WTC11 (cell line): ENCODE data around the gene XDH. TPM values are rescaled to one million over a fixed set of nuclear protein-coding genes. Genes with fewer than 3 reads are reported as not detected.

Experiments used
- ATAC-seq: fragments of 200-7000 bp; cut with Tn5 transposase; 2 replicates; pipeline ENCODE4 v1.10.0; 2021; ENCODE audit warnings: mild to moderate bottlenecking, moderate library complexity
- CTCF ChIA-PET: fragments of 300-600 bp; sonication (Branson Sonifier 250); formaldehyde crosslinking; loops from one replicate; lab custom pipeline; 2021; ENCODE audit warnings: antibody characterized with exemption; lab: Charles Lee
- POLR2A ChIA-PET: fragments of 350-600 bp; sonication (Branson Sonifier 250); formaldehyde crosslinking; loops from one replicate; lab custom pipeline; 2021; ENCODE audit warnings: antibody characterized with exemption; lab: Charles Lee
- DNase-seq: peaks from one replicate; pipeline ENCODE4 v3.0.0; 2021; ENCODE audit warnings: low spot score
- H3K27ac Mint-ChIP-seq: 2 replicates; pipeline ENCODE4 v1.8.0; 2021; ENCODE audit warnings: mixed read lengths
- H3K27me3 Mint-ChIP-seq: 2 replicates; pipeline ENCODE4 v1.8.0; 2021; ENCODE audit warnings: low read depth, mild to moderate bottlenecking, moderate library complexity, mixed read lengths
- H3K36me3 Mint-ChIP-seq: 2 replicates; pipeline ENCODE4 v1.8.0; 2021; ENCODE audit warnings: mixed read lengths
- H3K4me1 Mint-ChIP-seq: 2 replicates; pipeline ENCODE4 v1.8.0; 2022; ENCODE audit warnings: mixed read lengths
- H3K4me3 Mint-ChIP-seq: 2 replicates; pipeline ENCODE4 v1.8.0; 2021; ENCODE audit warnings: mild to moderate bottlenecking, moderate library complexity, mixed read lengths
- H3K9me3 Mint-ChIP-seq: 2 replicates; pipeline ENCODE4 v1.8.0; 2021; ENCODE audit warnings: mixed read lengths
- AFF4 ChIP-seq: sonication (generic); formaldehyde crosslinking; IDR thresholded peaks from 2 replicates; pipeline ENCODE4 v1.8.1; 2023; ENCODE audit warnings: mild to moderate bottlenecking, missing genetic modification reagents, borderline replicate concordance
- CDX4 ChIP-seq: fragments of 250-450 bp; sonication (Bioruptor Pico); IDR thresholded peaks from 2 replicates; pipeline ENCODE4 v1.9.0; 2021; ENCODE audit warnings: moderate library complexity, mild to moderate bottlenecking, inconsistent platforms, borderline replicate concordance
- ETV6 ChIP-seq: sonication (generic); formaldehyde crosslinking; IDR thresholded peaks from 2 replicates; pipeline ENCODE4 v1.8.1; 2022; ENCODE audit warnings: mild to moderate bottlenecking, missing genetic modification reagents
- HMGA2 ChIP-seq: fragments of 250-450 bp; sonication (Bioruptor Pico); IDR thresholded peaks from 2 replicates; pipeline ENCODE4 v1.4.0; 2021; ENCODE audit warnings: mild to moderate bottlenecking, moderate library complexity
- NFYB ChIP-seq: sonication (generic); formaldehyde crosslinking; conservative IDR thresholded peaks from 2 replicates; pipeline ENCODE4 v1.8.0; 2022; ENCODE audit warnings: low read depth, missing genetic modification reagents
- NR3C1 ChIP-seq: sonication (generic); formaldehyde crosslinking; conservative IDR thresholded peaks from 2 replicates; pipeline ENCODE4 v1.8.1; 2023; ENCODE audit warnings: low read depth, mild to moderate bottlenecking, missing genetic modification reagents
- PRRX2 ChIP-seq: fragments of 250-450 bp; sonication (Bioruptor Pico); IDR thresholded peaks from 2 replicates; pipeline ENCODE4 v1.8.0; 2021; ENCODE audit warnings: mild to moderate bottlenecking
- SOX15 ChIP-seq: fragments of 250-450 bp; sonication (Bioruptor Pico); IDR thresholded peaks from 2 replicates; pipeline ENCODE4 v1.9.0; 2021; ENCODE audit warnings: mild to moderate bottlenecking
- SP1 ChIP-seq: sonication (generic); formaldehyde crosslinking; conservative IDR thresholded peaks from 2 replicates; pipeline ENCODE4 v1.8.1; 2022; ENCODE audit warnings: missing genetic modification reagents
- ZNF281 ChIP-seq: sonication (generic); formaldehyde crosslinking; IDR thresholded peaks from 2 replicates; pipeline ENCODE4 v1.8.0; 2023; ENCODE audit warnings: mild to moderate bottlenecking, missing genetic modification reagents
- ZNF396 ChIP-seq: fragments of 250-450 bp; sonication (Bioruptor Pico); IDR thresholded peaks from 2 replicates; pipeline ENCODE4 v1.8.0; 2021; ENCODE audit warnings: mild to moderate bottlenecking, moderate library complexity, borderline replicate concordance
- ZNF425 ChIP-seq: fragments of 250-450 bp; sonication (Bioruptor Pico); conservative IDR thresholded peaks from 2 replicates; pipeline ENCODE4 v1.9.0; 2021; ENCODE audit warnings: mild to moderate bottlenecking
- ZNF512 ChIP-seq: sonication (generic); formaldehyde crosslinking; IDR thresholded peaks from 2 replicates; pipeline ENCODE4 v1.8.1; 2022; ENCODE audit warnings: missing genetic modification reagents, borderline replicate concordance
- total RNA-seq: library from RNA; stranded (reverse); gene quantifications from 3 replicates; pipeline ENCODE4 v1.2.3, GENCODE V29; 2021
- TF ChIP-seq, protein P1 (sequence below): fragments of 250-450 bp; sonication (Bioruptor Pico); IDR thresholded peaks from 2 replicates; pipeline ENCODE4 v1.8.0; 2021; ENCODE audit warnings: mild to moderate bottlenecking
- TF ChIP-seq, protein P2 (sequence below): fragments of 250-450 bp; sonication (Bioruptor Pico); IDR thresholded peaks from 2 replicates; pipeline ENCODE4 v2.1.2; 2022; ENCODE audit warnings: mild to moderate bottlenecking, moderate library complexity
- TF ChIP-seq, protein P3 (sequence below): sonication (generic); formaldehyde crosslinking; IDR thresholded peaks from 2 replicates; pipeline ENCODE4 v1.8.0; 2022; ENCODE audit warnings: mild to moderate bottlenecking, missing genetic modification reagents

The XDH gene
- total RNA-seq, 1 experiment from 2014 or later: 3.0 TPM

DNA sequence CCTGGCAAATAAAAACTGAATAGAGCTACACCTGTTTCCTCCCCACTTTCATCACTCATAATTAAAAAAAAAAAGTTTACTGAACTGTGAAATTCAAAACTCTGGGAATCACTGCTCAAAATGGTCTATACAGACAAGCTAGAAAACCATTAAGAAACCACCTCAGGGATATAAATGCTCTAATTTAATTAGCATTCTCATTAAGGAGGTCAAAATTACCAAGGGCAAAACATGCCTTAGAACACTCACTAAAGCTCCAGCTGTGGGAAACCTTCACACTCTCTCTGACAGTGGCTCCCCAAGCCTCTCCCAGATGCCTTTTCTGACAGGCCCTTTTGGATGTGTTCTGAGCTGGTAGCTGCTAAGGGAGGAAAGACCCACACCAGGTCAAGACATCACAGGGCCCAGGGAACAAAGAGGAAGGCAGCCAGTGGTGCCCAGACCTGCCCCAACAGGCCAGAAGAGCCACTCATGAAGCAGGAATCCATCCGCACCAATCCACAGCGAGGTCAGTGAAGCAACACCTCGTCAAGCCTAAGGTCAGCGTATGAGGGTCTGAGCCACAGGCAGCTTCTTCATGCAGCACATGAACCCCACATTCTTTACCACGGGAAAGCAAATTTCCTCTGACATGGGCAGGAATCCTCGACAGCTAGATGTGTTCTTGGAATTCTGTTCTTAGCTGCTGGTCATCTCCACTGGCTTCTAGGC, 35.6 kb downstream of the XDH start (continued):
- TF ChIP-seq ZNF281 (CRISPR knock-in tag): no peak
- TF ChIP-seq, protein P1, sequence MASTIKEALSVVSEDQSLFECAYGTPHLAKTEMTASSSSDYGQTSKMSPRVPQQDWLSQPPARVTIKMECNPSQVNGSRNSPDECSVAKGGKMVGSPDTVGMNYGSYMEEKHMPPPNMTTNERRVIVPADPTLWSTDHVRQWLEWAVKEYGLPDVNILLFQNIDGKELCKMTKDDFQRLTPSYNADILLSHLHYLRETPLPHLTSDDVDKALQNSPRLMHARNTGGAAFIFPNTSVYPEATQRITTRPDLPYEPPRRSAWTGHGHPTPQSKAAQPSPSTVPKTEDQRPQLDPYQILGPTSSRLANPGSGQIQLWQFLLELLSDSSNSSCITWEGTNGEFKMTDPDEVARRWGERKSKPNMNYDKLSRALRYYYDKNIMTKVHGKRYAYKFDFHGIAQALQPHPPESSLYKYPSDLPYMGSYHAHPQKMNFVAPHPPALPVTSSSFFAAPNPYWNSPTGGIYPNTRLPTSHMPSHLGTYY: no peak
- no peak for TF ChIP-seq NFYB (CRISPR knock-in tag)

DNA sequence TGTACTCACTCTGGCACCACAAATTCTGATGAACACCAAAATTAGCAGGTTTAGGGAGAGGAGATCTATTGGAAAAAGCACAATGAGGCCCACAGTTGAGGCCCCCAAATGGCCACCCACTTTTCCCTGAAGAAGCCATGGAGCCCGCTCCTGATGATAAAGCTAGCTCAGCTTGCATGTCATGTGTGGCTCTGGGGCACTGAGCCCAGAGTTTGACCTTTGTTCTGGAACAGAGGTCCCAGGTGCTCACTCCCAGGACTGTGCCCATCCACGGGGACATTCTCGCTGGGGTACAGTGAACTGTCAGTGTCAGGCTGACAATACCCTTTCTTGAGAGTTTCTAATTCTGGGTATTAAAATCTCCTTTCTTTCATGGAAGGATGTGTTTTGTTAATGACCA, 36.2 kb downstream of the XDH start:
- DNase-seq (no peak), ATAC-seq (no peak)
- Mint-ChIP-seq H3K4me3 (no peak overlapping the region), H3K9me3 (peaks cover 7% of the 10 kb centered on the region), H3K4me1 (peaks cover 22% of the 10 kb centered on the region), H3K36me3 (peaks cover 14% of the 10 kb centered on the region), H3K27me3 (no peaks in the 10 kb centered on the region; the same call in 1 of the 2 replicates), H3K27ac (no peak overlapping the region)
- POLR2A ChIA-PET: no interaction called here
- CTCF ChIA-PET: no interaction called here
- TF ChIP-seq NFYB (CRISPR knock-in tag) (no peak), PRRX2 (CRISPR knock-in tag) (no peak), ETV6 (no peak), AFF4 (CRISPR knock-in tag) (no peak), ZNF281 (CRISPR knock-in tag) (no peak), SP1 (CRISPR knock-in tag) (no peak), ZNF512 (no peak), NR3C1 (no peak), ZNF396 (no peak), ZNF425 (CRISPR knock-in tag) (no peak), SOX15 (CRISPR knock-in tag) (no peak), HMGA2 (CRISPR knock-in tag) (no peak), CDX4 (CRISPR knock-in tag) (no peak)
- TF ChIP-seq, protein P2, sequence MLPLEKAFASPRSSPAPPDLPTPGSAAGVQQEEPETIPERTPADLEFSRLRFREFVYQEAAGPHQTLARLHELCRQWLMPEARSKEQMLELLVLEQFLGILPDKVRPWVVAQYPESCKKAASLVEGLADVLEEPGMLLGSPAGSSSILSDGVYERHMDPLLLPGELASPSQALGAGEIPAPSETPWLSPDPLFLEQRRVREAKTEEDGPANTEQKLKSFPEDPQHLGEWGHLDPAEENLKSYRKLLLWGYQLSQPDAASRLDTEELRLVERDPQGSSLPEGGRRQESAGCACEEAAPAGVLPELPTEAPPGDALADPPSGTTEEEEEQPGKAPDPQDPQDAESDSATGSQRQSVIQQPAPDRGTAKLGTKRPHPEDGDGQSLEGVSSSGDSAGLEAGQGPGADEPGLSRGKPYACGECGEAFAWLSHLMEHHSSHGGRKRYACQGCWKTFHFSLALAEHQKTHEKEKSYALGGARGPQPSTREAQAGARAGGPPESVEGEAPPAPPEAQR (CRISPR knock-in tag): no peak
- TF ChIP-seq, protein P3, sequence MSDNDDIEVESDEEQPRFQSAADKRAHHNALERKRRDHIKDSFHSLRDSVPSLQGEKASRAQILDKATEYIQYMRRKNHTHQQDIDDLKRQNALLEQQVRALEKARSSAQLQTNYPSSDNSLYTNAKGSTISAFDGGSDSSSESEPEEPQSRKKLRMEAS (CRISPR knock-in tag): no peak
